ENCODE data around the gene DNAL1.
"Not testable (repeated sequence)": the region's sequence is repeated elsewhere in the genome, so short reads cannot be mapped to it uniquely, and the experiment has no call there.

DNA sequence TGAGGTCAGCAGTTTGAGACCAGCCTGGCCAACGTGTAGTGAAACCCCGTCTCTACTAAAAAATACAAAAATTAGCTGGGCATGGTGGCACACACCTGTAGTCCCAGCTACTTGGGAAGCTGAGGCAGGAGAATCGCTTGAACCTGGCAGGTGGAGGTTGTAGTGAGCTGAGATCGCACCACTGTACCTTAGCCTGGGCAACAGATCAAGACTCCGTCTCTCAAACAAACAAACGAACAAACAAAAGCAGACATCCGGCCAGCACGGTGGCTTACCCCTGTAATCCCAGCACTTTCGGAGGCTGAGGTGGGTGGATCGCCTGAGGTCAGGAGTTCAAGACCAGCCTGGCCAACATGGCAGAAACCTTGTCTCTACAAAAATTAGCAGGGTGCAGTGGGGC lies 8.4 kb upstream of the DNAL1 start:
- TF ChIP-seq, protein P1, sequence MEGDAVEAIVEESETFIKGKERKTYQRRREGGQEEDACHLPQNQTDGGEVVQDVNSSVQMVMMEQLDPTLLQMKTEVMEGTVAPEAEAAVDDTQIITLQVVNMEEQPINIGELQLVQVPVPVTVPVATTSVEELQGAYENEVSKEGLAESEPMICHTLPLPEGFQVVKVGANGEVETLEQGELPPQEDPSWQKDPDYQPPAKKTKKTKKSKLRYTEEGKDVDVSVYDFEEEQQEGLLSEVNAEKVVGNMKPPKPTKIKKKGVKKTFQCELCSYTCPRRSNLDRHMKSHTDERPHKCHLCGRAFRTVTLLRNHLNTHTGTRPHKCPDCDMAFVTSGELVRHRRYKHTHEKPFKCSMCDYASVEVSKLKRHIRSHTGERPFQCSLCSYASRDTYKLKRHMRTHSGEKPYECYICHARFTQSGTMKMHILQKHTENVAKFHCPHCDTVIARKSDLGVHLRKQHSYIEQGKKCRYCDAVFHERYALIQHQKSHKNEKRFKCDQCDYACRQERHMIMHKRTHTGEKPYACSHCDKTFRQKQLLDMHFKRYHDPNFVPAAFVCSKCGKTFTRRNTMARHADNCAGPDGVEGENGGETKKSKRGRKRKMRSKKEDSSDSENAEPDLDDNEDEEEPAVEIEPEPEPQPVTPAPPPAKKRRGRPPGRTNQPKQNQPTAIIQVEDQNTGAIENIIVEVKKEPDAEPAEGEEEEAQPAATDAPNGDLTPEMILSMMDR (optimal IDR thresholded peaks at IDR 0.05 in 1 of 3, IDR thresholded peaks at IDR 0.05 in 1 of 3, conservative IDR thresholded peaks at IDR 0.05 in 1 of 3; ENCODE audit: extremely low read depth in 1 of 3, insufficient read depth in 2 of 3, low read length in 3 of 3), result not testable (repeated sequence)
- not testable (repeated sequence) for TF ChIP-seq EZH2 (IDR thresholded peaks at IDR 0.05; ENCODE audit: low read length)

Measured in keratinocyte (primary cell).